Mesendoderm (in vitro differentiated cells): Measurements from ENCODE around the gene LIN28A. TPM values are rescaled to one million over a fixed set of nuclear protein-coding genes. Genes with fewer than 3 reads are reported as not detected.

Experiments used
- DNase-seq: peaks from one replicate; pipeline ENCODE4 v3.0.0; 2013
- H2AK5ac ChIP-seq: 2 replicates; pipeline ENCODE4 v1.6.1; 2013; ENCODE audit warnings: low read length, inconsistent platforms
- H2BK120ac ChIP-seq: 2 replicates; pipeline ENCODE4 v1.6.1; 2013; ENCODE audit warnings: low read depth, mild to moderate bottlenecking, low read length, moderate library complexity, mixed read lengths
- H2BK15ac ChIP-seq: replicated peaks from 2 replicates; pipeline ENCODE4 v1.6.1; 2013; ENCODE audit warnings: low read depth, mild to moderate bottlenecking, moderate library complexity
- H2BK5ac ChIP-seq: 2 replicates; pipeline ENCODE4 v1.6.1; 2013; ENCODE audit warnings: low read length, inconsistent platforms
- H3K18ac ChIP-seq: 2 replicates; pipeline ENCODE4 v1.6.1; 2013; ENCODE audit warnings: mild to moderate bottlenecking, low read length, mixed read lengths
- H3K23ac ChIP-seq: one replicate; pipeline ENCODE4 v1.6.1; 2013; ENCODE audit warnings: low read length
- H3K27ac ChIP-seq: 2 replicates; pipeline ENCODE4 v1.5.1; 2013; ENCODE audit warnings: low read depth, mild to moderate bottlenecking, inconsistent platforms, low read length, moderate library complexity
- H3K27me3 ChIP-seq: 2 replicates; pipeline ENCODE4 v1.6.1; 2013; ENCODE audit warnings: low read length, control low read depth, mild to moderate bottlenecking, inconsistent platforms; ENCODE audit not compliant: insufficient read depth, poor library complexity
- H3K36me3 ChIP-seq: 2 replicates; pipeline ENCODE4 v1.6.1; 2013; ENCODE audit warnings: low read length, inconsistent platforms; ENCODE audit not compliant: control insufficient read depth, insufficient read depth
- H3K4ac ChIP-seq: one replicate; pipeline ENCODE4 v1.6.1; 2013; ENCODE audit warnings: low read depth, mild to moderate bottlenecking, low read length, moderate library complexity
- H3K4me1 ChIP-seq: 2 replicates; pipeline ENCODE4 v1.6.1; 2013; ENCODE audit warnings: low read depth, low read length, inconsistent platforms; ENCODE audit not compliant: control insufficient read depth
- H3K4me2 ChIP-seq: 2 replicates; pipeline ENCODE4 v1.6.1; 2013; ENCODE audit warnings: low read length
- H3K4me3 ChIP-seq: 2 replicates; pipeline ENCODE4 v1.5.1; 2013; ENCODE audit warnings: mild to moderate bottlenecking, low read length
- H3K56ac ChIP-seq: one replicate; pipeline ENCODE4 v1.6.1; 2013; ENCODE audit warnings: low read length
- H3K79me1 ChIP-seq: 2 replicates; pipeline ENCODE4 v1.6.1; 2013; ENCODE audit warnings: low read length, inconsistent platforms
- H3K79me2 ChIP-seq: 2 replicates; pipeline ENCODE4 v1.6.1; 2013; ENCODE audit warnings: mild to moderate bottlenecking, low read length; ENCODE audit not compliant: control insufficient read depth, insufficient read depth
- H3K9ac ChIP-seq: 2 replicates; pipeline ENCODE4 v1.6.1; 2013; ENCODE audit warnings: low read length, inconsistent platforms
- H4K5ac ChIP-seq: one replicate; pipeline ENCODE4 v1.6.1; 2013; ENCODE audit warnings: low read length
- H4K8ac ChIP-seq: one replicate; pipeline ENCODE4 v1.6.1; 2013; ENCODE audit warnings: low read depth, mild to moderate bottlenecking, control low read depth, low read length, moderate library complexity
- WGBS: extraction: QIAGEN DNeasy Blood & Tissue Kit; methylation state at CpG from one replicate; pipeline ENCODE4 v1.1.7; 2013; ENCODE audit warnings: low lambda C conversion rate, missing lambda C conversion rate; ENCODE audit not compliant: insufficient coverage; ENCODE audit errors: extremely low coverage; 5-methylcytosine and 5-hydroxymethylcytosine counted together
- polyA plus RNA-seq, 2 experiments: library from polyadenylated mRNA; stranded (reverse); fragments of 200-250 nt; gene quantifications; one replicate each; pipeline ENCODE4 v1.2.3, GENCODE V29; 2013

LIN28A gene
- polyA plus RNA-seq (2013, experiment 1 of 2): 665 TPM
- 652 TPM for polyA plus RNA-seq (2013, experiment 2 of 2)

DNA sequence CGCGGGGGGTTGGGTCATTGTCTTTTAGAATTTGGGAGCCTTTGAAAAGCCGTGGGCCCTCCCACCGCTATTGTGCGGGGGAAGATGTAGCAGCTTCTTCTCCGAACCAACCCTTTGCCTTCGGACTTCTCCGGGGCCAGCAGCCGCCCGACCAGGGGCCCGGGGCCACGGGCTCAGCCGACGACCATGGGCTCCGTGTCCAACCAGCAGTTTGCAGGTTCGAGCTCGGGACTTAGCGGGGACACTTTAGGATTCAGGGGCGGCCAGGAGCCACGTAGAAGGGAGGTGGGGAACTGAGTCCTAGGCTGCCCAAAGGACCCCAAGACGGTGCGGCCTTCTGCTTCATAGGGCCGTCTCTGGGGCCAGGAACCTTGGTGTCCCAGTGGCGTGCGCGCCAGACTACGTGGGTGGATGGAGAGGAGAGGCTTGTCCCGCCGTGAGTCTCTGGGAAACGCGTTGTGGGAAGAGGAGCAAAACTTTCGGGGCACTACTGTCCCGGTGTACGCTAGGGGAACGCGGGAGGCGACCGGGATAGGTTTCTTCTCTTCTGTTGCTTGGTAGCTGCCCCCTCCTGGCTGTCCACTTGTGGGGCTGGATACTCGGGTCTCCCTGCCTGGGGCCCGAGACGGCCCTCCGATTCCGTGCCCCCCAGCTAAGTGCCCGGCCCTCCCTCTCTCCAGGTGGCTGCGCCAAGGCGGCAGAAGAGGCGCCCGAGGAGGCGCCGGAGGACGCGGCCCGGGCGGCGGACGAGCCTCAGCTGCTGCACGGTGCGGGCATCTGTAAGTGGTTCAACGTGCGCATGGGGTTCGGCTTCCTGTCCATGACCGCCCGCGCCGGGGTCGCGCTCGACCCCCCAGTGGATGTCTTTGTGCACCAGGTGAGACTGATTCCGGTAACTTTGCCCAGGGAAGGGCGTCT is at the start of gene LIN28A:
Gene LIN28A, plus strand, starts transcription at position 112 of the 918 bp plus-strand sequence. Its CDS starts 75 bp downstream, at position 187.
- Histone ChIP-seq H2BK5ac (peak within 1 kb of the TSS; percentile 100), H2BK15ac (peak within 1 kb of the TSS; percentile 21), H2AK5ac (peak within 1 kb of the TSS; percentile 94), H3K18ac (peak within 1 kb of the TSS; percentile 97), H3K4ac (peak within 1 kb of the TSS; percentile 98), H4K5ac (peak within 1 kb of the TSS; percentile 51), H3K27ac (peak within 1 kb of the TSS; percentile 98), H3K9ac (peak within 1 kb of the TSS; percentile 100), H3K23ac (peak within 1 kb of the TSS; percentile 100), H3K4me2 (peak within 1 kb of the TSS; percentile 66), H3K79me1 (peaks cover 10% of the 10 kb centered on the region), H3K4me1 (peaks cover 20% of the 10 kb centered on the region), H4K8ac (no peak within 1 kb of the TSS), H3K56ac (peak within 1 kb of the TSS; percentile 100), H2BK120ac (peak within 1 kb of the TSS; percentile 97), H3K36me3 (peaks cover 2% of the 10 kb centered on the region), H3K27me3 (no peaks in the 10 kb centered on the region), H3K79me2 (peaks cover 45% of the 10 kb centered on the region), H3K4me3 (peak within 1 kb of the TSS; percentile 99)
- WGBS: no CpG with 5 or more reads among the region's 70 CpGs
- DNase-seq: peak; percentile 48

DNA sequence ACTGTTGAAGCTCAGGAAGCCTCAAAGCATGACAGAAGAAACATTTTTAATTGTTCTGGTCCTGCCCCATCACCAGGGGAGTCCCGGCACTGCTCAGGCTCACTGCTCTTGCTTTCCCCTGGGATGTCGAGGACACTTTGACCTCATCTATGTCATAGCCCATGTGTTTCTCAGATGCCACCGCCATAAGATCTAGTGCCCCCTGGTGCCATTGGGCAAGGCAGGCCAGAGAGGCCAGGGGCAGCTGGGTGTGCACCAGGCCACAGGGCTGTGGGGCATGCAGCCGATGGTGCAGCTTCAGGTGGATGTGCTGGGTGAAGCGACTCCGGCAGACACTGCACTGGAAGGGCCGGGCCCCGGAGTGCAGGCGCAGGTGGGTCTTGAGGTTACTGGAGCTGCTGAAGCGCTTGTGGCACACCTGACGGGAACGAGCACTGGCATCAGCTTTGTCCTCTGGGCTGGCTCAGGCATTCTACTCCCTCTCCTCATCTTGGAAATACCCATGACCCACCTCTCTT is 49.0 kb upstream of the LIN28A start:
- H2BK15ac ChIP-seq: no peak overlapping the region
- H3K36me3 ChIP-seq: no peaks in the 10 kb centered on the region
- no peak overlapping the region for H3K4ac ChIP-seq
- H2AK5ac ChIP-seq: no peak overlapping the region
- no peak overlapping the region for H2BK5ac ChIP-seq
- H2BK120ac ChIP-seq: no peak overlapping the region
- no peak overlapping the region for H3K4me3 ChIP-seq
- peaks cover 3% of the 10 kb centered on the region for H3K4me1 ChIP-seq
- H3K27ac ChIP-seq: no peak overlapping the region
- no peak overlapping the region for H3K23ac ChIP-seq
- no peak overlapping the region for H3K18ac ChIP-seq
- no peak overlapping the region for H3K56ac ChIP-seq
- H3K9ac ChIP-seq: no peak overlapping the region
- no peak overlapping the region for H3K4me2 ChIP-seq
- H4K5ac ChIP-seq: no peak overlapping the region
- no peaks in the 10 kb centered on the region for H3K79me1 ChIP-seq
- H3K79me2 ChIP-seq: no peaks in the 10 kb centered on the region
- H3K27me3 ChIP-seq: no peaks in the 10 kb centered on the region
- H4K8ac ChIP-seq: no peak overlapping the region
- WGBS: no CpG with 5 or more reads among the region's 12 CpGs
- no peak for DNase-seq

GRCh38 chr1:26362331-26362730 is 48.3 kb upstream of the LIN28A start:
- no peak overlapping the region for H3K4me3 ChIP-seq
- no peak overlapping the region for H4K5ac ChIP-seq
- WGBS: no CpG with 5 or more reads among the region's 3 CpGs
- no peak overlapping the region for H2BK120ac ChIP-seq
- no peaks in the 10 kb centered on the region for H3K79me2 ChIP-seq
- no peak overlapping the region for H4K8ac ChIP-seq
- H3K27ac ChIP-seq: no peak overlapping the region
- DNase-seq: no peak
- H3K23ac ChIP-seq: no peak overlapping the region
- no peak overlapping the region for H3K4ac ChIP-seq
- H3K4me2 ChIP-seq: no peak overlapping the region
- no peak overlapping the region for H2BK15ac ChIP-seq
- H3K79me1 ChIP-seq: no peaks in the 10 kb centered on the region
- no peak overlapping the region for H3K56ac ChIP-seq
- H2BK5ac ChIP-seq: no peak overlapping the region
- peaks cover 3% of the 10 kb centered on the region for H3K4me1 ChIP-seq
- no peak overlapping the region for H2AK5ac ChIP-seq
- H3K9ac ChIP-seq: no peak overlapping the region
- no peaks in the 10 kb centered on the region for H3K27me3 ChIP-seq
- H3K18ac ChIP-seq: no peak overlapping the region
- H3K36me3 ChIP-seq: no peaks in the 10 kb centered on the region

- no peak overlapping the region for H3K18ac ChIP-seq
- no peak overlapping the region for H2BK120ac ChIP-seq
- H3K9ac ChIP-seq: no peak overlapping the region
- no peak overlapping the region for H4K5ac ChIP-seq
- no peak overlapping the region for H3K23ac ChIP-seq
- H3K27ac ChIP-seq: no peak overlapping the region
- H3K27me3 ChIP-seq: no peaks in the 10 kb centered on the region
- H3K36me3 ChIP-seq: no peaks in the 10 kb centered on the region
- no peaks in the 10 kb centered on the region for H3K79me2 ChIP-seq
- H3K4ac ChIP-seq: no peak overlapping the region
- H4K8ac ChIP-seq: no peak overlapping the region
- WGBS: no CpG with 5 or more reads among the region's 26 CpGs
- H3K79me1 ChIP-seq: no peaks in the 10 kb centered on the region
- no peak overlapping the region for H2AK5ac ChIP-seq
- no peak overlapping the region for H2BK5ac ChIP-seq
- no peak overlapping the region for H3K56ac ChIP-seq
- peak; percentile 92 for DNase-seq
- H2BK15ac ChIP-seq: no peak overlapping the region
- no peak overlapping the region for H3K4me3 ChIP-seq
- peaks cover 3% of the 10 kb centered on the region for H3K4me1 ChIP-seq
- H3K4me2 ChIP-seq: no peak overlapping the region
Observed at GRCh38 chr1:26363549-26364448, 46.8 kb upstream of the LIN28A start.

DNA sequence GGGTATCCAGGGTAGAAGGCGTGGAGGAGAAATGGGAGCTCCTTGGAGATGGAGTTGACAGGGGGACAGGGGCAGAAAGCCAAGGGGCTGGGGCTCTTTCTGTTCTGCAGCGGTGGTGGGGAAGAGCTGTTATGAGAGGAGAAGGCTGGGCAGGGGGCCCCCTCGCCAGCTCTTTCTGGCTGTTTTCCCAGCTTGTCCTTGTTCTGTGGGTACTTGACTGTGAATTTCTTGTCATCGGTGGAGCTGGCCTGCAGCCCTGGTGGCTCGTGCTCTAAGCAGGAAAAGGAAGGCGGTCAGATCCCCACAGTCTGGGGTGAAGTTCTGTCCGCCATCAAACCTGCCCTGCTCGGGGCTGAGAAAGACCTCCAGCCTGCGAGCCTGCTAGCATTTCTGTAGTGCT is 45.7 kb upstream of the LIN28A start:
- peaks cover 3% of the 10 kb centered on the region for H3K4me1 ChIP-seq
- H3K9ac ChIP-seq: no peak overlapping the region
- H3K27me3 ChIP-seq: no peaks in the 10 kb centered on the region
- no peaks in the 10 kb centered on the region for H3K36me3 ChIP-seq
- no peak overlapping the region for H2AK5ac ChIP-seq
- H3K79me1 ChIP-seq: no peaks in the 10 kb centered on the region
- H3K56ac ChIP-seq: no peak overlapping the region
- DNase-seq: no peak
- H3K18ac ChIP-seq: no peak overlapping the region
- H2BK5ac ChIP-seq: no peak overlapping the region
- H3K79me2 ChIP-seq: no peaks in the 10 kb centered on the region
- no peak overlapping the region for H3K27ac ChIP-seq
- H3K23ac ChIP-seq: no peak overlapping the region
- no peak overlapping the region for H2BK120ac ChIP-seq
- no peak overlapping the region for H2BK15ac ChIP-seq
- no peak overlapping the region for H3K4ac ChIP-seq
- no peak overlapping the region for H3K4me3 ChIP-seq
- no CpG with 5 or more reads among the region's 9 CpGs for WGBS
- H4K5ac ChIP-seq: no peak overlapping the region
- H3K4me2 ChIP-seq: no peak overlapping the region
- no peak overlapping the region for H4K8ac ChIP-seq
